DND-41 (cell line): ENCODE data around the gene VTI1A.

Source experiments
- ATAC-seq: fragments of 200-7000 bp; cut with Tn5 transposase; 3 replicates; pipeline ENCODE4 v1.9.1; 2021; ENCODE audit warnings: low read depth; ENCODE audit not compliant: insufficient read depth
- DNase-seq: peaks from one replicate; pipeline ENCODE4 v3.0.0-alpha.2; 2020
- H2AFZ ChIP-seq: 2 replicates; pipeline ENCODE4 v1.6.0; 2012; ENCODE audit warnings: low read depth, low read length
- H3K27ac ChIP-seq: 2 replicates; pipeline ENCODE4 v1.5.1; 2012; ENCODE audit warnings: low read length, inconsistent platforms
- H3K27me3 ChIP-seq: fragments of 200-600 bp; sonication (generic); 2 replicates; pipeline ENCODE4 v1.6.0; 2012; ENCODE audit warnings: low read length, mild to moderate bottlenecking, inconsistent platforms; ENCODE audit not compliant: insufficient read depth, poor library complexity
- H3K36me3 ChIP-seq: 2 replicates; pipeline ENCODE4 v1.5.1; 2012; ENCODE audit warnings: low read length, inconsistent platforms; ENCODE audit not compliant: insufficient read depth
- H3K4me1 ChIP-seq: 2 replicates; pipeline ENCODE4 v1.5.1; 2012; ENCODE audit warnings: mild to moderate bottlenecking, low read length; ENCODE audit not compliant: insufficient read depth
- H3K4me2 ChIP-seq: 2 replicates; pipeline ENCODE4 v1.6.0; 2012; ENCODE audit warnings: mild to moderate bottlenecking, moderate library complexity, low read length, inconsistent platforms; ENCODE audit not compliant: insufficient read depth
- H3K4me3 ChIP-seq, 2 experiments: fragments of 200-600 bp in 1 of 2; shearing (Covaris generic) in 1 of 2; 2 replicates each; pipeline ENCODE4 v1.5.1; 2012 to 2016; ENCODE audit warnings: inconsistent platforms in 2 of 2, low read length in 2 of 2, mild to moderate bottlenecking in 2 of 2, low read depth in 1 of 2, moderate library complexity in 1 of 2
- H3K79me2 ChIP-seq: 2 replicates; pipeline ENCODE4 v1.6.0; 2012; ENCODE audit warnings: low read length, inconsistent platforms; ENCODE audit not compliant: insufficient read depth
- H3K9ac ChIP-seq: 2 replicates; pipeline ENCODE4 v1.6.0; 2012; ENCODE audit warnings: low read depth, mild to moderate bottlenecking, inconsistent platforms, low read length, moderate library complexity
- H3K9me3 ChIP-seq: 2 replicates; pipeline ENCODE4 v1.5.1; 2012; ENCODE audit warnings: low read length, moderate library complexity, mild to moderate bottlenecking, inconsistent platforms; ENCODE audit not compliant: insufficient read depth, severe bottlenecking
- H4K20me1 ChIP-seq: 2 replicates; pipeline ENCODE4 v1.6.0; 2012; ENCODE audit warnings: low read length; ENCODE audit not compliant: insufficient read depth
- CTCF ChIP-seq: IDR thresholded peaks from 2 replicates; pipeline ENCODE4 v1.5.1; 2012; ENCODE audit warnings: borderline replicate concordance, low read length, moderate library complexity, mild to moderate bottlenecking; ENCODE audit not compliant: poor library complexity, severe bottlenecking; ENCODE audit errors: extremely low read depth
- EZH2 ChIP-seq: IDR thresholded peaks from 3 replicates; pipeline ENCODE4 v1.6.1; 2012; ENCODE audit warnings: borderline replicate concordance, low read depth, mild to moderate bottlenecking, moderate library complexity, low read length, inconsistent platforms; ENCODE audit not compliant: severe bottlenecking

The VTI1A gene

GRCh38 chr10:112515126-112515525 is 68.1 kb downstream of the VTI1A start:
- H3K36me3 ChIP-seq: no peaks in the 10 kb centered on the region
- no peak overlapping the region for H3K4me3 ChIP-seq
- H4K20me1 ChIP-seq: peaks cover 5% of the 10 kb centered on the region; the same call in 1 of the 2 replicates
- H3K27me3 ChIP-seq: no peaks in the 10 kb centered on the region
- DNase-seq: no peak
- ATAC-seq: no peak
- TF ChIP-seq CTCF: no peak
- TF ChIP-seq EZH2: no peak
- H3K9me3 ChIP-seq: no peaks in the 10 kb centered on the region
- no peak overlapping the region for H2AFZ ChIP-seq
- no peak overlapping the region for H3K4me2 ChIP-seq
- H3K9ac ChIP-seq: no peak overlapping the region
- no peaks in the 10 kb centered on the region for H3K79me2 ChIP-seq
- H3K4me1 ChIP-seq: no peaks in the 10 kb centered on the region
- H3K27ac ChIP-seq: no peak overlapping the region

GRCh38 chr10:112515852-112516251 is 68.8 kb downstream of the VTI1A start:
- TF ChIP-seq CTCF (no peak), EZH2 (no peak)
- Histone ChIP-seq H3K9ac (no peak overlapping the region), H3K79me2 (no peaks in the 10 kb centered on the region), H4K20me1 (peaks cover 5% of the 10 kb centered on the region; the same call in 1 of the 2 replicates), H3K4me2 (no peak overlapping the region), H3K9me3 (no peaks in the 10 kb centered on the region), H3K4me1 (no peaks in the 10 kb centered on the region), H2AFZ (no peak overlapping the region), H3K4me3 (no peak overlapping the region), H3K27ac (no peak overlapping the region), H3K27me3 (no peaks in the 10 kb centered on the region), H3K36me3 (no peaks in the 10 kb centered on the region)
- no peak for ATAC-seq
- DNase-seq: no peak

GRCh38 chr10:112517451-112517862 is 70.4 kb downstream of the VTI1A start:
- Histone ChIP-seq H3K79me2 (no peaks in the 10 kb centered on the region), H3K9me3 (no peaks in the 10 kb centered on the region), H3K36me3 (no peaks in the 10 kb centered on the region), H3K4me3 (no peak overlapping the region), H3K27me3 (no peaks in the 10 kb centered on the region), H3K4me2 (no peak overlapping the region), H4K20me1 (peaks cover 5% of the 10 kb centered on the region; the same call in 1 of the 2 replicates), H2AFZ (no peak overlapping the region), H3K4me1 (no peaks in the 10 kb centered on the region), H3K9ac (no peak overlapping the region), H3K27ac (no peak overlapping the region)
- DNase-seq (no peak), ATAC-seq (no peak)
- no peak for TF ChIP-seq EZH2
- TF ChIP-seq CTCF: no peak

- ATAC-seq: no peak
Measured at GRCh38 chr10:112519133-112519761, 72.2 kb downstream of the VTI1A start.

More at GRCh38 chr10:112519133-112519761, 72.2 kb downstream of the VTI1A start:
- Histone ChIP-seq H2AFZ (no peak overlapping the region), H3K4me3 (no peak overlapping the region), H3K9me3 (no peaks in the 10 kb centered on the region), H3K9ac (no peak overlapping the region), H3K4me1 (no peaks in the 10 kb centered on the region), H3K27me3 (no peaks in the 10 kb centered on the region), H3K4me2 (no peak overlapping the region), H3K79me2 (no peaks in the 10 kb centered on the region), H3K36me3 (no peaks in the 10 kb centered on the region), H3K27ac (no peak overlapping the region), H4K20me1 (peaks cover 5% of the 10 kb centered on the region; the same call in 1 of the 2 replicates)
- DNase-seq: no peak
- TF ChIP-seq CTCF (no peak), EZH2 (no peak)
